GDM1 (cell line): ENCODE measurements around the gene ALG14.

Source experiments
- DNase-seq: peaks from one replicate; lab custom pipeline; 2025; lab: John Stamatoyannopoulos, UW

ALG14 gene

DNA sequence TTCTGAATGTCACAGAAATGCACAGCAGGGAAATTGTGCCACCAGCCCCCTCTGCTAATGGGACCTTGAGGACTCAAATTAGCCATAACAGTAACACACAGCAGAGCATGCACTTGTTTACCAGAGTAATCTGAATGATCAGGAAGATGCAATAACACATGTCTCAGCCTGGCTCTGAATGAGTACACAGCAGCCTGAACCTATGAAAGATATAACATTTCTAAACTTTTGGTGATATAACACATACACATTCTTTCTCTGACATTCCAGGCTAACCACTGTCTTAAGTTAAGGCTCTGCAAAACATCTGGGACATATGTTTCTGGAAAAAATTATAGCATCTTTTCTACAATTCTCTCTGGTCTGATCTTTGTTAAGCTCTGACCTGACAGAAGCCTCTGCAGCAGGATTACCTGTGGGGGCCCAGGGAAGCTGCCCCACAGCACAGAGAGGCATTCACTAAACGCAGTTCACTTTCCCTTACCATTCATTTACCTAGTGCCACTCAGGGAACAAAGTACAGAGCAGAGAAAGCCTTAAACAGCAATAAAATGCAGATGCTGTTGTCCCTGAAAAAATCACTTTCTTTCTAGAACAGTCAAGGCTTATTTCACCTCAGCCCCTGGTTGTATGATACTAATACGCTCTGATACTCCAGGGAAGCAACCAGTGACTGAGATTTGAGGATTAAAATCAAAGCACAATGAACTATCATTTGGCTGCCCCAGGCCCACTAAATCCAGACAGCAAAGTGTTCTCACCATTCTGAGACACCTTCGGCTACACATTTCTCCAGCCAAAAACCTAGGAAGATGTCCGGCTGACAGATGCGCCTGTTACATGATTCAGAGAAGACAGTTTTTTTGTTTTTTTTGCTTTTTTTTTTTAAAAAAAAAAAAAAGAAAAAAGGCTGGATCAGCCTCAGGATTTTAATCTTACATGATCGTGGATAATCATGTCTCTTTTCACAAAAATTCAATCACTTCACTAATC, 91.9 kb downstream of the ALG14 start:
- no peak for DNase-seq

DNA sequence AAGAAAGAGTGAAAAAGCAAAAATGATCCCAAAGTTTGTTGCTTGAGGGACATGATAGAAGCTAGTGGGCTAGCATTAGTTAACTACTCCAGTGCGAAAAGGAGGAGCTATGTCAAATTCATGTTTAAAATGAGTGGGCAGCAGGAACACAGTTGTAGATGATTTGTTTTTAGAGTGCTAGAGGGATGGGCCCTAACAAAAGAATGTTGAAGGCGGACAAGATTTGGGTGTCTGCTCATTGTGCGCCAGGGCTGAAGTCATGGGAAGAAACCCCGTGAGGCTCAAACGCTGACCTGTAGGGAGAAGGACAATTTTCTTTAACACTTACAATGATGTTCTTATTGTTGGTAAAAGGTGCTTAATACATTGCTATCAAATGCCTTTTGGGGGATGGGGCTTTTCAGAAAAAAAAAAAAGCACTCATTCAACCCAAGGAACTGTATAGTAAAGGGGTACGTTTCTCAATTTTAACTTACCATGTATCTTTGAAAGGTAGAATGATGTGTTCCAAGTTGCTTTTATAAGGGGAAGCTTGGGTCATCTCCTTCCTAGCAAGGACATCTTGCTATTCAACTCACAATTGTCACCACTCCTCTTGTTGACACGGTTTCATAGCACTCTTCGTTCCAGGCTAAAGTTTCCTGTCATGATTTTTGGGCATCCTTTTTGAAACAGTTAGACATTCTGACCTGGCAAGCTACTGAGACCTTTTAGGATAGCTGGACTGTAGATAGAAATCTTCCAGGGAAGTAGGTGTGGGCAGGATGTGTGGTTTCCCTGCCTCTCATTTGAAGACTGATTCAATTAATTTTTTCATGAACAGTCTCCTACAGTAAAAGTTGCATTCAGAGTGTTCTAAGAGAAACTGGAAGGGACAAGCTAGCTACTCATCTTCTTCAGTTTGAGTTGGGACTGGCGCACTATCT, 92.8 kb downstream of the ALG14 start:
- no peak for DNase-seq

- DNase-seq, result no peak
Observed at GRCh38 chr1:94979131-94979530, 93.6 kb downstream of the ALG14 start.

- no peak for DNase-seq
Observed at GRCh38 chr1:94978401-94978800, 94.3 kb downstream of the ALG14 start.

DNA sequence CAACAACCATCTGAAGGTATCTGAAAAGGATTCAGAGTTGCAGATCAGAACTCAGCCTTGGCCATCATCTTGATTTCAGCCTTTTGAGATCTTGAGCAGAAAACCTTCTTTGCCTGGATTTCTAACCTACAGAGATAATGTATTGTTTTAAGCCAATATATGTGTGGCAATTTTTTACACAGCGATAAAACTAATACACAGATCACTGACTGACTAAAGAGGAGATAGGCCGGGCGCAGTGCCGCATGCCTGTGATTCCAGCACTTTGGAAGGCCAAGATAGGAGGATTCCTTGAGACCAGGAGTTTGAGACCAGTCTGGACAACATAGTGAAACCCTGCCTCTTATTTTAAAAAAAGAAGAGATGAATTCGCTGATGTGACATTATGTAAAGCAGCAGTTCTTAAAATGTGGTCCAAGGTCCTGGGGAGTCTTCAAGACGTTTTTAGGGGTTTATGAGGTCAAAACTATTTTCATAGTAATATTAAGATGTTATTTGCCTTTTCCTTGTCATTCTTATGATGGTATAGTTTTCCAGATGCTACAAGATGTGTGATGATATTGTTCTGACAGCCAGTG, 95.7 kb downstream of the ALG14 start:
- DNase-seq, result no peak

- DNase-seq, result no peak
Observed at GRCh38 chr1:94974824-94975223, 97.9 kb downstream of the ALG14 start.

- no peak for DNase-seq
Observed at GRCh38 chr1:94974241-94974640, 98.5 kb downstream of the ALG14 start.

- no peak for DNase-seq
Observed at GRCh38 chr1:94973309-94973922, 99.3 kb downstream of the ALG14 start.

- no peak for DNase-seq
Observed at GRCh38 chr1:94971491-94971924, 101.2 kb downstream of the ALG14 start.

DNA sequence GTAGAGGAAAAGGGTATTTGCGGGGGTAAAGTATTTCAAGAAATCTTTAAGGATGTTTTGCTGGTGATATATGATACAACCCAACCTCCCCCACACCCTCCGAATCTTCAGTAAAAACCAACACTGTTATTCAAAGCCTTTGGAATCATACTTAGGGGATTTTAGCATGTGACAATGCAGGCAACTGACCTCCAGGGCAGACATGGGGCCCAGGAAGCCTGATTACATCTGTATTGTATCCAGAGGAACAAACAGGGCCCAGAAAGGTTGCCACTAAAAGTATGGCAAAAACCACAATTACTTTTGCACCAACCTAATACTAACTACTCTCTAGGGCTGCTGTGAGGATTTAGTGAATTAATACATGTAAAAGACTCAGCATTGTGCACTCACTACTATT, 102.0 kb downstream of the ALG14 start:
- DNase-seq, result no peak

DNA sequence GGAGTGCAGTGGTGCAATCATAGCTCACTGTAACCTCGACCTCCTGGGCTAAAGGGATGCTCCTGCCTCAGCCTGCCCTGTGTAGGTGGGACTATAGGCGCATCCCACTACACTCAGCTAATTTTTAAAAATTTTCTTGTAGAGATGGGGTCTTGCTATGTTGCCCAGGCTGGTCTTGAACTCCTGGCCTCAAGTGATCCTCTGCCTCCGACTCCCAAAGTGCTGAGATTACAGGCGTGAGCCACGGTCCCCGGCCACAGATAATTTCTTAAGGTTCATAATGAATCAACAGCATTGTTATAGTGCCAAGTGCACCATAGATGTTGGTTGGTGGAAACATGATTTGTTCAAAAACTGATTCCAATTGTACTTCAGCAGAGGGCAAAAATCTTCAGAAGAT, 103.6 kb downstream of the ALG14 start:
- DNase-seq, result no peak

DNA sequence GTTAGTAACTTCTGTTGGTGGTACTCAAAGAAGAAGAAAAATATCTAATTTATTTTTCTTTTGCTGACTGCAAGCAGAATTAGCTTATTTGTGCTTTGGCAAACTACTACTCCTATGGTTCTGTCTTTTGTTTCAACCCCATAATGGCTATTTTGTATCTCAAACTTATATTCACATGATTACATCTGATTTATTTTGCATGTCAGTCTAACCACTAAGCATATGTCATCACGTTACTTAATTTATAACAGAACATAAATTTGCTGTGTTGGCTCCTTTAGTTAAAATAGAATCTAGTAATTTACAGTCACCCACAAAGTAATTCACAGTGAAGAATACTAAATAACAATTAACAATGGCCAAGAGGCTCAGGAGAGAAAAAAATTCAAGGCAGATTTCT, 106.7 kb downstream of the ALG14 start:
- no peak for DNase-seq

DNA sequence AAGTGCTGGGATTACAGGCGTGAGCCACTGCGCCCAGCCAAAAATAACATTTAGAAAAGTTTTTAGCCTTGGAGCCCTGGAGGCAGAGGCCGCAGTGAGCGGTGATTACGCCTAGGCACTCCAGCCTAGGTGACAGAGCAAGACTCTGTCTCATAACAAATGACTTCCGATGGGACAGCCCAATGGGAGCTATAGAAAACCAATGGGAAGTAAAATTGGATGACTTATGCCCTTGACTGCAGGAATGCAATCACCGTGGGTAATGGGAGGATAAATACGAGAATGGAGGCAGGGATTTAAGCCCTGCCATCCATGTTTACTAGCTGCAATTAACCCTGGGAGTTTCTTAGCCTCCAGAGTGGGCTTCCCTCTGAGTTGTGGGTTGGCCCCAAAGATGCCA, 108.9 kb downstream of the ALG14 start:
- no peak for DNase-seq

GRCh38 chr1:94962409-94963265, 110.1 kb downstream of the ALG14 start:
- DNase-seq, result peak; percentile 28

DNA sequence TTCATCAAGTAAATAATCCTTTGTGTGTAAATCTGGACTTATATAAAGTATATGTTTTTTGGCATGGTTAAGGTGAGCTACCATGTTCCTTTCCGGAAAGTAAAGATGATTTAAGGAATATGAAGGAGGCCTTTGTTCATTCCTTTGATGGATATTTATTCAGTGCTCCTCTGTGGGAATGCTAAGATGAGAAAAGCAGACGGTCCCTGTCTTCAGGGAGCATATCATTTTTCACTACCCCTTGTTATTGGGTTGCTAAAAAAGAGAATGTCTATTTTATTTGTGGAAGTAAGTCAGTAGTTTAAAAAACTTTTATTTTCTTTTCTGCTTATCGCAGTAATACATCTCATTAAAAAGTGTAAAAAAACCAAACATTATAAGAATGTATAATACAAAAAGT, 110.8 kb downstream of the ALG14 start:
- no peak for DNase-seq

DNA sequence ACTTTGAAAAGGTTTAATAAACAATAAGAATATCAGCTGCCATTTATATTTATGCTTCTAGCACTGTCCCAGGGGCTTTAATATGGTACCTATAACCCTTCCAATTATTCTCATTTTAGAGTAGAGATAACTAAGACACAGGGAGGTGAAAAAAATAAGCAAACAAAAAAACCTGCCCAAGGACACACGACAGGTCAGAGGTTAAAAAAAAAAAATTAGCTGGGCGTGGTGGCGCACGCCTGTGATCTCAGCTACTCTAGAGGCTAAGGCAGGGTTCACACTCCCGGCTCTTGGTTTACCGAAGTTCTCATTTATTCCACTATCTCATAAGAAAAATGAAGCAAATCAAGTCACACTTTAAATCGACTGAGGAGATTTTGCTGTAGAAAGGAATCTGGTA, 111.2 kb downstream of the ALG14 start:
- no peak for DNase-seq

- DNase-seq, result no peak
Observed at GRCh38 chr1:94958081-94958480, 114.7 kb downstream of the ALG14 start.

DNA sequence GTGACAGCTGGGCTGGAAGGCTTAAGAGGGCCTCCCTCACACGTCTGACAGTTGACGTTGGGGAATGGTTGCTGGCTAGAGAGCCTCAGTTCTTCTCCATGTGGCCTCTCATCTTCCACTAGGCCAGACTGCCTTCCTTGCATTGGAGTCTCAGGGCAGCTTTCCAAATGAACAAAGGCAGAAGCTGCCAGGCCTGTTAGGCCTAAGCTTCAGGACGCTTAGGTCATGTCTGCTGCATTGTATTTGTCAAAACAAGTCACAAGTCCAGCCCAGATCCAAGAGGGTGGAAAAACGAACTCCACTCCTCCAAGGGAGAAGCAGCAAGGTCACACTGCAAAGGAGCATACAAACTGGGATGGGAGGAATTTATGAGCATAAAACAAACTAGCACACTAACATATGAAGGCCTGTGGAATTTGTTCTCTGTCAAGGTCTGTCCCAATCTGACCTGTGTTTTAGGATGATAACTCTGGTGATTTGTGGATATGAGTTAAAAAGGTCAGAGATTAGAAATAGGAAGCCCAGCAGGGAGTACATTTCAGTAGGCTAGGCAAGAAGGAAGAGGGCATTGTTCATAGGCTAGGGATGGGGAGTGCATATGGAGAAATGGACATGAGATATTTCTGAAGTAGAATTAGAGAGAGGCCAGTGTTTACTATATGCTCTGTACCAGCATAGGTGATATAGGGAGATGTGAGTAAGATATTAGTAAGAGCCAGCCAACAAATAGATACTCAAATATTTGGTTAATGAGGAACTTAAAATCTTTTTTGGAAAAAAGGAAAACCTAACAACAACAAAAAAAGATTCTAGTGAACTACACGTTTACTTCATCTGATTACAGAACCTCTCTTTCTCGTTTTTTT, 116.8 kb downstream of the ALG14 start:
- no peak for DNase-seq

DNA sequence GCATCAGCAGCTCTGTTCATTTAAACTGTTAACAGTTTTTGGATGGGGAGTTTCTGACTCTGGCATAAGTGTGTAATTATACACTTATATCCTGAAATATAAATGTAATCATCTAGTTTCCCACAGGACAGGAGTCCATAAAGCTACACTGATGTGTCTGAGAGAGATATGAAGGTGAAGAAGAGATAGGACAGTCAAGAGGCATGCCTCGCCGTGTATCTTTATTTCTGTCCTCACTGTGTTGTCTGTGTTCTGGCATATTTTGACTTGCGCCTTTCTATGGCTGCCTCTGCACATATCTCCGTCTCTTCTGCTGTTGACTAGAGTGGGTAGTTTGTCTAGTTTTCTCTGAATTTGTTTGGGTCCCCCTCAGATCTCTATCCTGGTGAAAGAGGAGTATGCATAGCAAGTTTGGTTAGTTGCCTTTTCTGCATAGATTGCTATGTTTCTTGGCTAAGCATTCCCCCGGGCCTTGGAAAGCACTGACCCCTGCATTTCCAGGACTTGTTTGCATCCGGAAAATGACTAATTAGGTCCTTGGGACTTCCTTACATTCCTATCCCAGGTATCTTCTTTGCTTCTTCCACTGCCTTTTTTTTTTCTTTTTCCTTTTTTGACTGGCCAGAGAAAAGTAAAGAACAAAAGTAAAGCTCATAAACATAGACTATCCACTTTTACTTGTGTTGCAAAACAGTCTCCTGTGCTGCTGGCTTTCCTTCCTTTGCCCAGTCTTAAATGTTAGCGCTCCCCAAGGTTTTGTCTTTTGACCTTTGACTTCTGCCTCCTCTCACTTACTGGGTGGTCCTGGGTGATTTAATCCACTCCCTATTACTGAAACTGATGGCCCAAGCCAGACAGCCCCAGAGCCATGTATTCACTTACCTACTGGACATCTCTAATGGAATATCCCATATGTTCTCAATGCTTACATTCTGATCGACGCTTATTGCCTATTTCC, 118.2 kb downstream of the ALG14 start:
- no peak for DNase-seq
